HG02798 (cell line): ENCODE results near the gene SGIP1.

ENCODE experiments used
- ATAC-seq: cut with Tn5 transposase; IDR thresholded peaks from one replicate; pipeline ENCODE4 v1.9.1; 2021; ENCODE audit warnings: mild to moderate bottlenecking; ENCODE audit not compliant: unreplicated experiment, poor library complexity

Gene SGIP1

DNA sequence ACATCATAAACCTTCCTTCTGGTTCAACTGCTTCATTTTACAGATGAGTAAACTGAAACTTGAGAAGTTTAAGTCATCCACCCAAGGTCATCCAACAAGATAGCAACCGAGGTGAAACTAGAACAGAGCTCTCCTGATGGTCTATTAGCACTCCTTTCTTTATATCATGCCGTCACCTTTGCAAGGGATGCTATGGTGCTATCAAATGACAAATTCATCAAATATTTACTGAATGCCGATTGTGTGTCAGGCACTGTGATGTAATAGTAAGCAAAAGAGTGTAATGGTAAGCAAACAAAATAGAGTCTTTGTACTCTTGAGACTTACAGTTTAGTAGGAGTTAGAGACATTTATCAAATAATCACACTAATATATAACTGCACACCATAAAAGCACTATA lies 14.0 kb upstream of the SGIP1 start:
- no peak for ATAC-seq

DNA sequence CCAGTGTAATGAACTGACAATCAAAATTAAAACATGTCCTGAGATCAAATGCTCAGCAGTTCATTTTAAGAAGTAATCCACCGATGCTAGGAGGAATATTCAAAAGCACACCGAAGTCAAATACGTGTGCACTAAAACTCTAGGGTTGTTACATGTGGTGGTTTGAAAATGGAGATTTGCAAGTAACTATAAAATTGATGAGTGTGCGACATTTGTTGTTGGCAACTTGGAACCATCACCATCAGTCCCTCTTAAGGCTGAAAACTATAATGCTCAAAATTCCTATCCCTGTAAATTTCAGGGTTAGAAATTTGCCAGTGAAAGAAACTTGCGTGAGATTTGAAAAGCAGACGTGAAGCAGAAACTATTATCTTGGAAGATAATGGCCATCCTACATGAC lies 13.3 kb upstream of the SGIP1 start:
- ATAC-seq = no peak

DNA sequence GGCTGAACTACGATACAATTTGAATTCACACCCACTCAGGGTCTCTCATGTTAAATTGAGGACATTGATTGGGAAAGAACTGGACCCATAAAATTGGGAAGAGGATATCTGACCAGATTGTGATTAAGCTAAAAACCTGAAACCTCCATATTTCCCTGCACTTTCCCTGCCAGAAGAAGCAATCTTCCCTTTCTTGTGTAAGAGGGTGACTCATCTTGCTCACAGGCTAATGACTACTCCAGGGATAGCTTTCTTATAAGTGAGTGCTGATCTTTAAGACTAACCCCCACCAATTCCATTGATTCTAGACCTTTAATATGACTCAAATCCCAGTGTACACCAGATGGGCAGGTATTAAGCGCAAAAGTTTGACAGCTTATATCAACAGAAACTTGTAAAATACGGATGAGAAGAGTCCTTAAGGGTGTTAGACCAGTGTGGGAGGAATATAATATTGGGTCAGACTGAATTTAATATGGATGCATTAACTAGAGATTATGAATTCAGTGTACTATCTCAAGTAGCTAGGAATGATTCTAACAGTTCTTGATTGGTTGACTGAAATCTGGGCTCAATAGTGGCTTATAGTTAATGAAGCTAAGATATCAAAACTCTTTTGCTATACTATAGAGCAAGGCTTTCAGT lies 12.1 kb upstream of the SGIP1 start:
- no peak for ATAC-seq

DNA sequence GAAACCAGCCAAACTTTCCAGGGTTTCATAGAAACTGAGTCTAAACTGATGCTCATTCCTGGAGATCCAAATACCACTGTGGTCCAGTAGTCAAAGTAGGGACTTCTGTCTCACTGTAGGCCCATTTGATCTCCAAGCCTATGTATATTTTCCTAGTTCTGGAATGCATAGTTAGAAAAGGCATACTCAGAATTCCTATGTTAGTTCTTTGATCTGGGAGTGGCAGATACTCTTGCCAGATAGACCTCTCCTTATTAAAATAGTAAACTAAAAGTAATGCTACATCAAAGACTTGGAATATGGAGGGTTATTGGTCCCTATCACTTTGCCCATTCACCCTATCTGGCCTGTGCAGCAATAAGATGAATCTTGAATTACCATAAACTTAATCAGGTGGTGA lies 10.4 kb upstream of the SGIP1 start:
- no peak for ATAC-seq

- ATAC-seq = no peak
These were observed 8.9 kb upstream of the SGIP1 start for GRCh38 chr1:66525086-66525485.

- no peak for ATAC-seq
These were observed 7.9 kb upstream of the SGIP1 start for GRCh38 chr1:66526036-66526435.

GRCh38 chr1:66526991-66527390 lies 7.0 kb upstream of the SGIP1 start:
- ATAC-seq = no peak

DNA sequence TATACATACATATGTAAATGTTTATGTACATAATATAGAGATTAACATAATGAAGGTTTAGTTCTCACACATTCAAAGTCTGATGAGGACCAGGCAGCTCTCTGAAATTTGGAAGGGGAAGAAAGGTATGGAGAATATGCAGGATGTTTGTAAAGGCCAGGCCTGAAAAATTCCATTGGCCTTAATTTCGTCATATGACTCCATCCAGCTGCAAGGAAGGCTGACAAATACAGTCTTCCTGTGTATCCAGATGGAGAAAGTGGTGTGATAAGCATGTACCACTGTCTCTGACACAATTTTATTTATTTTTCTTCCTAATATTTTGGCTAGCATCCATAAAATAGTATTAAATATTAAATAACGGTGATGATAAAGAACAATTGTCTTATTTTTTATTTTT lies 6.3 kb upstream of the SGIP1 start:
- no peak for ATAC-seq

GRCh38 chr1:66528580-66528979 lies 5.4 kb upstream of the SGIP1 start:
- no peak for ATAC-seq

GRCh38 chr1:66532214-66532613 lies 1.7 kb upstream of the SGIP1 start:
- ATAC-seq = no peak

DNA sequence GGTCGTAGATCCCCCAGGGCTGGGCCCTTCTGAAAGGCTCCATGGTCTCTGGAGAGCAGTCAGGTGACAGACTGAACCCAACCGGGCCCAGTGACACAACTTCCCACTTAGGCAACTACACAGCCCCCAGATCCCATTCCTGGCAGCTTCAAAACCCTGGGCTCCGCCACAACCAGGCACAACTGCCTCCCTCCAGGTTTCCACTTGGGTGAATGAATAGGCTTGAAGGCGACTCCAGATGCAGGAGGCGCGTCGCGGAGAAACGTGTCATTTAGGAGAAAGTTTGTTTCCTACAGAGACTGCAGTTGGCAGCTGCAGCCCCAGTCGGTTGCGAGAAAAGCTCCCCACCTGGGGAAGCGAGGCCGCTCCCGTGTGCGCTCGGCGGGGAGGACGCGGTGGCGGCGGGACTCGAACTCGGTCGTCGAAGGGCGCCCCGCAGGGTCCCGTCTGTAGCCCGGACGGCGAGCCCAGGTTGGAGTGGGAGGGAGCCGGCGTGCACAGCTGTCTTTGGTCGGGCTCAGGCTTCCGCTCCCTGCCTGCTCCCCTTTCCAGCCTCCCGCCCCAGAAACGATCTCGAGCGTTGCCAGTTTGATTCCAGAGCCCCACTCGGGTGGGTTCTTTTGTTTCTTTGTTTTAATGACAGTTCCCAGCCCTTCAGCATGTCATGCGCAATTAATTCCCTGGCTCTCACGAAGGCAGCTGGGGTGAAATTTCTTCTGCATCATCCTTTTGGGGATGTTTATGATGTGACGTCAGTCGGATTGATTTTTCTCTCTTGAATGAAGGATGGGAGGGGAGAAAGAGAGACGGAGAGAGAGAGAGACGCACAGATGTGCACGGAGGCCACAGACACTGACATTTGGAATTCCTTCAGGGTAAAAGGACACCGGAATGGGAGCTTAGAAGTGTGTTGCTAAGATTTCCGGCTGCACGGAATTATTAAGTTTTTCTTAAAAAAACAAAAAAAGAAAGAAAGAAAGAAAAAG lies 862 bp upstream of the SGIP1 start:
- no peak for ATAC-seq

- ATAC-seq = no peak
These were observed 1.1 kb downstream of the SGIP1 start for GRCh38 chr1:66535061-66535460.

DNA sequence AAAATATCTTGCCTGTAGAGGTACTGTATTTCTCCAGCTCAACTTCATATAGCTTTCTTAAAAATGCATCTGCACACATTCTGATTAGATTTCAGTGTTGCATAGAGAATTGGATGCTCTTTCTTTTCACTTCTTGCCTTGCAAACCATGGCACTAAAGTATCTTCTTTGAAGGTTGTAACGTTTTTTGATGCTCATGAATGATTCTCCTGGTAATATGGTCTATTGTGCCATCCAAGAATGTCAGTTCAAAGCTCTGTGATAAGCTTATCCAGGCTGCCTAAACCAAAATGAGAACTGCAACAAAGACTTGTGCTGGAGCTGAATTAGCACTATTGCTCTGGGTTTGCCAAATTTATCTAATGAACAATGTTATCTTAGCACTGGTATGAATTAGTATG lies 1.9 kb downstream of the SGIP1 start:
- ATAC-seq = no peak

DNA sequence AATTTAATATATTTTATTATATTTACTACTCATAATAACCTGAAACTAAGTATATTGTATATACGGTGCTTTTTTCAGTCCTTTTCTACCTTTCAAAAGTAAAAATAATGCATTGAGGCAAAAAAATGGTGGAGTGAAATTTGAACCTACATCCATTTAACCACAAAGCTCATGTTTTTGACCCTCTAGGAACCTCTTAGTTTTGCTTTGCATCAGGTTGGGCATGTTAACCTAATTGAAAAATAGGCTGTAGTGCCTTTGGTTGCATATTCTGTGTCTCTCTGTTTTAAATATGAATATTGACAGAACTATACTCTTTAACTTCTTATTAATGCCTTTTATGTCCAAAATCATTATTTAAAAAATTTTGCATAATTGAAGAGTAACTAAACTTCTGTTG lies 3.8 kb downstream of the SGIP1 start:
- no peak for ATAC-seq

DNA sequence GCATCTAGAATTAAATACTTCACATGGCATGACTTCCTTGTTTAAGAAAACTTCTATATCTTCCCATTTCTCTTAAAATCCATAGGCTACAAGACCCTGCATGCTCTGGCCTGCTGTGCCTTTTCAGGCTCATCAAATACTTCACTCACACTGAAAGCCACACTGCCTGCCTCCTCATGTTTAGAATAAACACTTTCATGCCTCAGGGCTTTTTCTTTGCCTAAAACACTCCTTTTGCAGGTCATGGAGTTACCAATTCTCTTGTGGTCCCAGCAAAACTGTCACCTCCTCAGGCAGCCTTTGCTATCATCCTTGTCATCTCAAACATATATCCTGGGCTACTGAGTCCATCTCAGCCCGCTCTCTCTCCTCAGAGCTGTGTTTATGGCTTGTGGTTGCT lies 5.5 kb downstream of the SGIP1 start:
- no peak for ATAC-seq

DNA sequence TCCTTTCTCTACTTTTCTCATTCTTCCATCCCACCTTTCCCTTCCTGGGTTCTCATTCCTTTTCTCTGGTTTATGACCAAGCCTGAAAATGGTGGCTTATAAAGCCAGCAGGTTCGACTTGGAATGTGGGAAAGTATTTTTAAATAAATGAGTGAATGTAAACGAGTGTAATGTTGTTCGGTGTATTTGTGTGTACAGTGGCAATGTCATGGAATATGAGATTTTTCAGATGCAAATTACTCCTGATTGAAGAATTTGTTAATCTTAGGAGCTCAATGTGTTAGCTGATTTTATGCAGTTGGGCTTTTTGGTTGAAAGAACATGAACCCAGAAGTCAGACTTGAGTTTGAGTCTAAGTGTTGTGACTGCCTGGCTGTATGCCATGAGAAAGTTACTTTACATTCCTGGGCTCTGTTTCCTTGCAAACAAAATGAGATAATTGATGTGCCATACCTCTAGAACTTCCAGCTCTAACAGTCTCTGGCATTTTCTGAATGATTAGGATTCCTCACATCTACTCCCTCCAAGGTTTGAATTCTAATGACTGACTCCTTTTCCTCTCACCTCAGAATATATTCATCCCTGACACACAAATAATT lies 6.6 kb downstream of the SGIP1 start:
- ATAC-seq = no peak

DNA sequence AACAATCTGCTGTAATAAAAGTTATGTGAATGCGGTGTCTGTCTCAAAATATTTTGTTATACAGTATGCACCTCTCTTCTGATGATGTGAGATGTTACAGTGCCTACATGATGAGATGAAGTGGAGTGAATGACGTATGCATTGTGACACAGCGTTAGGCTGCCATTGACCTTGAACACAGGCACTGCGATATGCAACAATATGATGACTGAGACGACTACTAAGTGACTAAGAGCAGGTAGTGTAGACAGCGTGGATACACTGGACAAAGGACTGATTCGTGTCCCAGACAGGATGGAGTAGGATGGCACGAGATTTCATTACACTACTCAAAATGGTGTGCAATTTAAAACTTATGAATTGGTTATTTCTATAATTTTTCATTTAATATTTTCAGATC lies 8.4 kb downstream of the SGIP1 start:
- no peak for ATAC-seq

DNA sequence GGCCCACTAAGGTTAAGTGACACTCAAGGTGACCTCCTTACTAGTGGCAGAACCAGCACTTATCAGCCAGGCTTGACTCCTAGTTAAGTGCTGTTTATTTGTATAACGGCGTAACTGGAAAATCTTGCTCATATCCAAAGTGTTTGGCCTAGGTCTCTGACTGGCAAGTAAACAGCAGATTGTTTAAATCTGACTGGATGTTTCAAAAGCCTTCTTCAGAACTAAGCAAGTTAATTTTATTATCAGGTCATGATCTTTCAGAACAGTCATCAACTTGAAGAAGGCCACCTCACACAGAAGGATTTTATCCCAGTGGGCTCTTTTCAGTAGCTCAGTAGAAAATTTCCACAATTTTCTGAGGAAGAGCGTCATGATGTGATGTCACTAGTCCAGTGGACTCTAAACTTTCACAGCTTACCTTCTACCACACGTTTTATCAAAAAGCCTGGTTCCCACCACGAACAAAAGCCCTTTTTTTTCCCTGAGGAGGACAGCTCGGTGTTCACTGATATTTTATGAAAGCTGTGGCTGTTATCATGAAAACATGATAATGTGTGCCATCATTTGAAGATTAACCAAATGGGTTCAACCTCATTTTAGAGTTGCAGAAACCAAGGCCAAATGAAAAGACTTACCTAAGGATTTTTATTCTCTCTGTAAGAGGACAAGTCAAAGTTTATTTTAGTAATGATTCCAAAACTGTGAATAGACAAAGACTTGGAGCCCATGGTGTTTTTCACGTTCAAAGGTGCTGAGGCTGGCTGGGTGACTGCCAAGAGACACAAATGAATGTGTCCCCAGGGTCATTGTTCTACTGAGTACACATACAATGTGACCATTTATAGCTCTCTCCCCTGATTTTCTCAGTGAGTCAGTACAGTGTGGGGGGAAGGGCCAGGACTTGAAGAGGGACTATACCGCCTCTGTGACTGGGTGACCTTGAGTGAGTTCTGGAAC lies 9.1 kb downstream of the SGIP1 start:
- no peak for ATAC-seq

GRCh38 chr1:66546047-66546810 lies 12.3 kb downstream of the SGIP1 start:
- ATAC-seq = no peak

GRCh38 chr1:66549017-66549416 lies 15.1 kb downstream of the SGIP1 start:
- no peak for ATAC-seq
